Effector memory CD8-positive, alpha-beta T cell (primary cell): ENCODE measurements around the gene LOXL3.

Experiments used
- ATAC-seq: fragments of 150-1000 bp; cut with Tn5 transposase; replicated peaks from 2 replicates; pipeline ENCODE4 v1.10.0; 2021; ENCODE audit warnings: mild to moderate bottlenecking, moderate library complexity
- DNase-seq, 3 experiments: peaks; one replicate each; pipeline ENCODE4 v3.0.0; 2021
- H3K27ac Mint-ChIP-seq, 2 donors: one replicate each; pipeline ENCODE4 v1.8.0; 2022; ENCODE audit warnings: mild to moderate bottlenecking in 2 of 2, mixed read lengths in 2 of 2, moderate library complexity in 2 of 2
- H3K27me3 Mint-ChIP-seq, 2 donors: one replicate each; pipeline ENCODE4 v1.8.0; 2022; ENCODE audit warnings: mixed read lengths in 2 of 2
- H3K36me3 Mint-ChIP-seq: one replicate; pipeline ENCODE4 v1.8.0; 2022; ENCODE audit warnings: mild to moderate bottlenecking, moderate library complexity, mixed read lengths; ENCODE audit not compliant: insufficient read depth
- H3K4me1 Mint-ChIP-seq, 2 donors: one replicate each; pipeline ENCODE4 v1.8.0; 2022; ENCODE audit warnings: low read depth in 2 of 2, mixed read lengths in 2 of 2
- H3K4me3 Mint-ChIP-seq, 2 donors: one replicate each; pipeline ENCODE4 v1.8.0; 2022; ENCODE audit warnings: mild to moderate bottlenecking in 2 of 2, mixed read lengths in 2 of 2, moderate library complexity in 2 of 2
- H3K9me3 Mint-ChIP-seq, 2 donors: one replicate each; pipeline ENCODE4 v1.8.0; 2022; ENCODE audit warnings: mixed read lengths in 2 of 2

The LOXL3 gene

DNA sequence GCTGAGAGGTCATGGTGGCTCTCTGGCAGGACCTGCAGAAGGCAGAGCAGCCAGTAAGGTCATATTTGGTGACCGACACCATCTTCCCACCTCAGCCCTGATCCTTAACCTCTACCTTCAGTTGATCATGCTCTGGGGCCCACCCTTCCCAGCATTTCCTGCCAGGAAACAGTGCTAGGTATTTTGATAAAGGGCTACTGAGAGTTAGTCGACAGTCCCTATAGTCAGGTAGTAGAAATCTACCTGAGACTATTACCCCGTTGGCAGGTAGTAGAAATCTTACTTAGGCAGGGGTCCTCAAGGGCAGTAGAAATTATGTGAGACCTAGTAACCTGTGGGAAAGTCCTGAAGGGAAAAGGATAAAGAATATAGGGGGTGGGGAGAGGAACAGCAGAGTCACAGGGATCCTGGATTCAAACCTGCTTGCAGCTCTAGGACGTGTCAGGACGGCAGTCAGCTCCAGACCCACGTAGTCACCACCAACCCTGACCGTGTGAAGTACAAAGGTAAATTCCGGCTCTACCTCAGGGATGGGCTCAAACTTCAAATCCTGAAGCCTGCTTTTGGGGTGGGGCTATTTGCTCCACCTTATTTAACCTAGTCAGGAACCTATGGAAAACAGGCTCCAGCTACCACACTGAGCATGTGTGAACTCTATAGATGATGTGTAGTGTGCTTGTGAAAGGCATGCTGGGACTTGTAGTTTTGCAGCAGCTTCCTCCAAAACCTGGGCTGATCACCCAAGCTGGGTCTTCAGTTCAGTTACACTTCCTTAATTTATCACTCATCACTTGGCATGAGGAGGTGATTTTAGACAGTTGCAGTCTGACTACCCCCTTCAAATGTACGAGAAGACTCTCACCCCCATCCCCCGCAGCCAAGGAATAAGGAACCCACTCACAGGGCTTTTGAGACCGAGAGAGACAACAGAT, 27.8 kb downstream of the LOXL3 start, which contains the start of gene DQX1:
DQX1 (minus strand) TSS at position 515 of the 932 bp plus-strand sequence; CDS start at position 13, 502 bp downstream.
- H3K4me3 Mint-ChIP-seq = no peak within 1 kb of the TSS
- peaks cover 3 to 5% of the 10 kb centered on the region in 2 donors for H3K27me3 Mint-ChIP-seq
- ATAC-seq (no peak), DNase-seq (no peak)
- peaks cover 42% of the 10 kb centered on the region for H3K36me3 Mint-ChIP-seq
- no peaks in the 10 kb centered on the region for H3K9me3 Mint-ChIP-seq
- no peak within 1 kb of the TSS for H3K27ac Mint-ChIP-seq
- peaks cover 16 to 28% of the 10 kb centered on the region in 2 donors for H3K4me1 Mint-ChIP-seq

DNA sequence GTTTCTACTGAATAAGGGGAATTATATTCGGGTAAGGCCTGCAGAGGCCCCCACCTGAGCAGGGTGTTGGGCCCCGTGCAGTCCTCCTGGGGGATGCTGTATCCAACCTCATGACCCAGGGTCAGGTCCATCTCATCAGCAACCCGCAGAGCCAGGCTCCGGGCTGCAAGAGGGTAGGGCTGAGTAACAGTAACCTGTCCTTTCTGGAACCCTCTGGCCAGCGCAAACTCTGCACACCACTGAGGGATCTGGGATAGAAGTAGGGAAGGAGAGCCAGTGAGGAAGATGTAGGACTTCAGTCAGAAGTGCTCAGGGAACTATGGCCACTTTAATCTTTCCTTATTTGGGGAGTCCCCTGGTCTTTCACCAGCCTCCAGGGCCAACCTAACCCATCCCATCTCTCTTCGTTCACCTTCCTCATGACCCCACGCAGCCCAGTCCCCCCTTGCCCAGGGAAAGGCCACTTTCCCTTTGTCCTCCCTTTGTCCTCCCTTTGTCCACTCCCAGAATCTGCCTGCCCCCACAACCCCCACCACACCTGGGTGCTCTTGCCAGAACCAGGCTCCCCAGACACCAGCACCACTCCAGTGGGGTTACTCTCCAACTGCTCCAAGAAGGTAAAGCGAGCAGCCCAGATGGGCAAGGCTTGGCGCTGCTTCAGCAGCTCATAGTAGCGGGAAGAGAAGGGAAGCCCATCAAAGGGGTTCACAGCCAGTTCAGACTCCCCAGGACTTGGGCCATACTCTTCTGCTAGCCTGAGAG, 28.6 kb downstream of the LOXL3 start:
- no peak overlapping the region for H3K27ac Mint-ChIP-seq
- H3K27me3 Mint-ChIP-seq = peaks cover 11 to 14% of the 10 kb centered on the region in 2 donors
- H3K9me3 Mint-ChIP-seq = no peaks in the 10 kb centered on the region
- DNase-seq = no peak
- H3K4me1 Mint-ChIP-seq = peaks cover 12 to 21% of the 10 kb centered on the region in 2 donors
- no peak overlapping the region for H3K4me3 Mint-ChIP-seq
- H3K36me3 Mint-ChIP-seq = peaks cover 38% of the 10 kb centered on the region
- ATAC-seq = no peak

DNA sequence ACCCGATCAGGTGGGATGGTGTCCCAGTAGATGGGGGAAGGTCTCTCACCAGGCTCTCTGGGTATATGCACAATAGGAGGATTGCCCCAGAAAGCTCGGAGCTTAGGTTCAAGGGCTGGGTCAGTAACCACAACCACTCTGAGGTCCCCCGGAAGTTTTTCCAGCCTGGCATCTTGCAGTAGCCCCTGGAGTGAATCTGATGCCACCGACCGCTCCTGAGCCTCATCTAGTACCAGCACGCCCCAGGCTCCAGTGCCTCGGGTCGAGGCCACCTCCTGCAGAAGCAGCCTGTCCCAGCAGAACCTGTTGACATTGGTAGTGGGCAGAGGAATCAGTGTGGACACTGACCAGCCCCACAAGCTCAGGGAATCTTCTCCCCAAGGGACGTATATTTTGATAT, 29.7 kb downstream of the LOXL3 start:
- Mint-ChIP-seq H3K27ac (no peak overlapping the region), H3K4me1 (peaks cover 10 to 18% of the 10 kb centered on the region in 2 donors), H3K27me3 (peaks cover 22 to 25% of the 10 kb centered on the region in 2 donors), H3K4me3 (no peak overlapping the region), H3K9me3 (no peaks in the 10 kb centered on the region), H3K36me3 (peaks cover 27% of the 10 kb centered on the region)
- no peak for ATAC-seq
- DNase-seq = no peak

DNA sequence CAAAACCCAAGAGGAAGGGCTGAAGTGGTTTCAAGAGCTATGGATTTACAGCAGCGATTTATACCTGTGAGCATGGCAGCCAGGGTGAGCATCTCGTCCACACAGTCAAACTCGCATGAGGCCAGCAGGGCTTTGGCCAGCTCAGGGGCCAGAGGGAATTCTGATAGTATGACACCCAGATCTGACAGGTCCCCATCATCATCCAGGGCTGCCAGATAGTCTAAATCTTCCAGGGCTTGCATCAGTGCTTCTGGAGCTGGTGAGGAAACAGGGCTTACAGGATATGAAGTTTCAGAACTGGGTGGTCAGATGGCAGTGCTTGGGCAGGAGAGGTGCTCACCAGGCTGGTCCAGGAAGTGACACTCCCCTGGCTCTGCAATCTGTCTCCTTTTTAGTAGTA, 31.2 kb downstream of the LOXL3 start:
- ATAC-seq (no peak), DNase-seq (no peak)
- H3K4me3 Mint-ChIP-seq = no peak overlapping the region
- H3K36me3 Mint-ChIP-seq = peaks cover 14% of the 10 kb centered on the region
- H3K4me1 Mint-ChIP-seq = peaks cover 0 to 6% of the 10 kb centered on the region in 2 donors
- H3K9me3 Mint-ChIP-seq = no peaks in the 10 kb centered on the region
- H3K27ac Mint-ChIP-seq = no peak overlapping the region
- H3K27me3 Mint-ChIP-seq = peaks cover 37 to 40% of the 10 kb centered on the region in 2 donors

DNA sequence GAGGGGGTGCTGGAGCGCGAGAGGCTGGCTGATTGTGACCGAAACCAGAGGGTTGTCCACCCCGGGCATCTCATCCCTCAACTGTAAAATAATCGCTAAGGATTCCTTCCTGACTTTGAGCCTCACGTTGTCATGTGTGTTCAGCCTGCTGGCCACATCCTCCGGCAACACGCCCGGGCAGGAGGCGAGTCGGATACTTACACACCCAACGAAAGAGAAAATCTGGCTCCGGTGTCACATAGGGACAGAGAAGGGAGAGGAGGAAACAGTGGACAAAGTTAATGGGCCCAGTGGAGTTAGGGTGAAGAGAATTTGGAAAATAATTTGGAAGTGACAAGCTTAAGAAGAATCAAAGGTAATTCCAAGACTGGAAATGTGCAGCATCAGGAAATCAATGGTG, 37.1 kb downstream of the LOXL3 start:
- H3K4me3 Mint-ChIP-seq = peak overlapping the region; percentile 72
- ATAC-seq (no peak), DNase-seq (no peak)
- H3K27me3 Mint-ChIP-seq = peaks cover 66 to 92% of the 10 kb centered on the region in 2 donors
- peaks cover 12% of the 10 kb centered on the region for H3K36me3 Mint-ChIP-seq
- no peak overlapping the region for H3K27ac Mint-ChIP-seq
- peaks cover 9 to 24% of the 10 kb centered on the region in 2 donors for H3K4me1 Mint-ChIP-seq
- no peaks in the 10 kb centered on the region for H3K9me3 Mint-ChIP-seq

DNA sequence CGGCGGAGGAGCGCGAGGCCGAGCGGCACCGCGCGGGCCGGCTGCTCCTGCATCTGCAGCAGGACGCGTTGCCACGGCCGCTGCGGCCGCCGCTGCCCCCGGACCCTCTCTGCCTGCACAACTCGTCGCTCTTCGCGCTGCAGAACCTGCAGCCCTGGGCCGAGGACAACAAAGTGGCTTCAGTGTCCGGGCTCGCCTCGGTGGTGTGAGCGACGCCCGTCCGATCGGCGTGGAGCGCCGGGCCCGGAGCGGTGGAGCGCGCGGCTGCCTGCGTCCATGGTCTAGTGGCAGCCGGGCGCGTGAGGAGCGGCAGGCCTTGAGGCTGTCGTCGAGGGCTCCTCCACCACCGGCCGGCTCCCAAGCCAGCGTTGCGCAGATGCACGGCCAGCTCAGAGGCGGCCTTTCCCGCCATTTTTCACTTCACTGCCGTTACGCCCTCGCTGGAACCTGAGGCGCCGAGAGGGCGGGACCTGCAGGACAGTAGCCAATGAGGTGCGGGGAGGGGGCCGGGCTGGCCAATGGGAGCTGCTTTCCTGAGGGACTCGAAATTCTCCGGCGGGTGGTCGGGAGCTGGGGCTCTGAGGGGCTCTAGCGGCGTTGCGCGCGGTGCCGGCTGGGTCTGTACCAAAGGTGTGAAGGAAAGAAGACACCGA, 37.6 kb downstream of the LOXL3 start:
- peaks cover 12% of the 10 kb centered on the region for H3K36me3 Mint-ChIP-seq
- H3K4me3 Mint-ChIP-seq = peak overlapping the region; percentile 72
- ATAC-seq (peak; percentile 74), DNase-seq (peak in 2 of 3 experiments; percentile 45 to 46)
- peaks cover 9 to 24% of the 10 kb centered on the region in 2 donors for H3K4me1 Mint-ChIP-seq
- no peaks in the 10 kb centered on the region for H3K9me3 Mint-ChIP-seq
- no peak overlapping the region for H3K27ac Mint-ChIP-seq
- H3K27me3 Mint-ChIP-seq = peaks cover 64 to 93% of the 10 kb centered on the region in 2 donors

DNA sequence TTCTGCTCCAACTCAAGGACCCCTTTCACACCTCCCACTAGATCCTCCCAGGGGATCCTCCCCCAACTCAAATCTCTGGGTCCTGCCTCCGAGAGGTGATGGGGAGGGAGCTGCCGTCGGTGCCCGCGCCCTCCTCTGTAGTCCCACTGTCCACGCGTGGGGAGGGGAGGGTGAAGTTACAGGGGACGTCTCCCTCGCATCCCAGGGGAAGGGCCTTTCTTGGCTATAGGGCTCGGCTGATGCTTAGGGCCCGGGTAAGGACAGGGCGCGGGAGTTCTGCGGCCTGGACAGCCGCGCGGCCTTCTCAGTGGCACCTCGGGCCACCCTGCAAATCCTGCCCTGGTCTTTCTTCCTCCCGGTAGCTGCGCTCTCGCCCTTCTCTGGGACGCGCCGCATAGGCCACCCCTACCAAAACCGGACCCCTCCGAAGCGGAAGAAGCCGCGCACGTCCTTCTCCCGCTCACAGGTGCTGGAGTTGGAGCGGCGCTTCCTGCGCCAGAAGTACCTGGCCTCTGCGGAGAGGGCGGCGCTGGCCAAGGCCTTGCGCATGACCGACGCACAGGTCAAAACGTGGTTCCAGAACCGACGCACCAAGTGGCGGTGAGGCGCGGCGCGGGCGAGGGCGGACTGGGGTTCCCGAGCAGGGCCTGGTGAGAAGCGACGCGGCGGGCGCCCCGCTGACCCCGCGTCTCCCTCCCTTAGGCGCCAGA, 38.3 kb downstream of the LOXL3 start:
- Mint-ChIP-seq H3K4me3 (peak overlapping the region; percentile 72), H3K27ac (peak overlapping the region in 1 of 2 donors; percentile 59), H3K36me3 (peaks cover 12% of the 10 kb centered on the region), H3K27me3 (peaks cover 57 to 90% of the 10 kb centered on the region in 2 donors), H3K9me3 (no peaks in the 10 kb centered on the region), H3K4me1 (peaks cover 9 to 24% of the 10 kb centered on the region in 2 donors)
- ATAC-seq (peak; percentile 12), DNase-seq (no peak)

DNA sequence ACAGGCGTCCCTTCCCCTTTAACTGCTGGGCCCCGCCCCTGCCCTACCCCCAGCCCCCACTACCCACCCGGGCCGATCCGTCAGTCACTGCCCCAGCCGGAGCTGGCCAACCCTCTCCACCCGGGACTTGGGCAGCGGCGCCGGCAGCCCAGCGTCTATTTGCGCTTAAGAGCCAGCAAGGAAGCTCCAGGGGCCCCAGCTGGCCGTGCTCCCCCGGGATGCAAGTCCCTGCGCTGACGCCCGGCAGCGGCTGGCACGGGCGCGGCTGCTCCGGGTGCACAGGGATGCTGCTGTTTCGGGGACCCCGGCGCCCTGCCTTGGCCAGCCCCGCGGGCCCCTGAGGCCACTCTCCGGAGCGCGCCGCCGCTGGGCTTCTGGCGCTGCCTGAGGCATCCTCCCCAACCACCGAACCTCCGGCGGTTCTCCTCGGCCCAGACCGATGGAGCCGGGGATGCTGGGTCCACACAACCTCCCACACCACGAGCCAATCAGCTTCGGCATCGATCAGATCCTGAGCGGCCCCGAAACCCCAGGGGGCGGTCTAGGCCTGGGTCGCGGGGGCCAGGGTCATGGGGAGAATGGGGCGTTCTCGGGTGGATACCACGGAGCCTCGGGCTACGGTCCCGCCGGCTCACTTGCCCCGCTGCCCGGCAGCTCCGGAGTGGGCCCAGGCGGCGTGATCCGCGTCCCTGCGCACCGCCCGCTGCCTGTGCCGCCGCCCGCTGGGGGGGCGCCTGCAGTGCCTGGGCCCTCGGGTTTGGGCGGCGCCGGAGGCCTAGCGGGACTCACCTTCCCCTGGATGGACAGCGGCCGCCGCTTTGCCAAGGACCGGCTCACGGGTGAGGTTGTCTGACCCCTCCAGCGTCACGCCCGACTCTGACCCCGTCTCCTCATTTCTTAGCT, 39.1 kb downstream of the LOXL3 start, which contains the start of gene TLX2:
TLX2 (plus strand) TSS at position 83 of the 903 bp plus-strand sequence; CDS start at position 440, 357 bp downstream.
- peaks cover 9 to 24% of the 10 kb centered on the region in 2 donors for H3K4me1 Mint-ChIP-seq
- H3K27ac Mint-ChIP-seq = peak within 1 kb of the TSS in 1 of 2 donors; percentile 59
- DNase-seq (no peak), ATAC-seq (peak; percentile 32)
- peaks cover 49 to 82% of the 10 kb centered on the region in 2 donors for H3K27me3 Mint-ChIP-seq
- H3K36me3 Mint-ChIP-seq = peaks cover 12% of the 10 kb centered on the region
- H3K4me3 Mint-ChIP-seq = peak within 1 kb of the TSS; percentile 72
- H3K9me3 Mint-ChIP-seq = no peaks in the 10 kb centered on the region

DNA sequence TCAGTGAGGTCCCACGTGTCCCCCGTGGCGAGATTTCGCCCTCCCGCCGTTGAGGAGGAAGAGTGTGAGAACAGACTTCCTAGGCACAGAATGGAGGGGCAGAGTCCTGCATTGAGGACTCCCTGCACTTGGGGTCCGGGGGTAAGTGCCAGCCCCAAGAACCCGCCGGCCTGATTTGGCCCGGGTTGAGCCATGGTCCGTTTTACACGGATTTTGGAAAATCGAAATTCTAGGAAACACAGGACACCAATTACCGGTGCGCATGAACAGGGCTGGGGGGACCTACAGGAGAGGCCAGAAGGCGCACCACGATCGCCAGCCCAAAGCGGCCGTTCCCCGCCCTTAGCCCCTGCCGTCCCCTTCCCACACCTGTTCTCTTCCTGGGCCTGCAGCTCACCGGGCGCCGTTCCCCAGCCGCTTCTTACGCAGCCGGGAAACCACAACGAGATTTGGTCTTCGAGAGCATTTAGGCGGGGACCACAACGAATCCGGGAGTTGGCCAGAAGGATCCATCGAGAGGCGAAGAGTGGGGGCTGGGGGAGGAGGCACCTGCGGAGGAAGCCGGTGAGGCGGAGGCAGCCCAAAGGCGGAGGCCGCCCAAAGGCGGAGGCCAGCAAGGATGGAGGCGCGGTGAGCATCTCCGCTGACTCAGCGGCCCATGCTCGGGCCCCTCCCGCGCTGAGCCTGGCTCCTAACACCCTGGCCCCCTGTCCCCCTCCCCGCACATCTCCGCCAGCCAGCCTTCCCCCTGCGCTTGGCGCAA, 40.0 kb downstream of the LOXL3 start:
- no peak for DNase-seq
- peaks cover 12% of the 10 kb centered on the region for H3K36me3 Mint-ChIP-seq
- no peak overlapping the region for H3K27ac Mint-ChIP-seq
- H3K4me3 Mint-ChIP-seq = peak overlapping the region; percentile 50 to 59
- no peaks in the 10 kb centered on the region for H3K9me3 Mint-ChIP-seq
- H3K4me1 Mint-ChIP-seq = peaks cover 9 to 24% of the 10 kb centered on the region in 2 donors
- peak; percentile 15 for ATAC-seq
- peaks cover 41 to 73% of the 10 kb centered on the region in 2 donors for H3K27me3 Mint-ChIP-seq

DNA sequence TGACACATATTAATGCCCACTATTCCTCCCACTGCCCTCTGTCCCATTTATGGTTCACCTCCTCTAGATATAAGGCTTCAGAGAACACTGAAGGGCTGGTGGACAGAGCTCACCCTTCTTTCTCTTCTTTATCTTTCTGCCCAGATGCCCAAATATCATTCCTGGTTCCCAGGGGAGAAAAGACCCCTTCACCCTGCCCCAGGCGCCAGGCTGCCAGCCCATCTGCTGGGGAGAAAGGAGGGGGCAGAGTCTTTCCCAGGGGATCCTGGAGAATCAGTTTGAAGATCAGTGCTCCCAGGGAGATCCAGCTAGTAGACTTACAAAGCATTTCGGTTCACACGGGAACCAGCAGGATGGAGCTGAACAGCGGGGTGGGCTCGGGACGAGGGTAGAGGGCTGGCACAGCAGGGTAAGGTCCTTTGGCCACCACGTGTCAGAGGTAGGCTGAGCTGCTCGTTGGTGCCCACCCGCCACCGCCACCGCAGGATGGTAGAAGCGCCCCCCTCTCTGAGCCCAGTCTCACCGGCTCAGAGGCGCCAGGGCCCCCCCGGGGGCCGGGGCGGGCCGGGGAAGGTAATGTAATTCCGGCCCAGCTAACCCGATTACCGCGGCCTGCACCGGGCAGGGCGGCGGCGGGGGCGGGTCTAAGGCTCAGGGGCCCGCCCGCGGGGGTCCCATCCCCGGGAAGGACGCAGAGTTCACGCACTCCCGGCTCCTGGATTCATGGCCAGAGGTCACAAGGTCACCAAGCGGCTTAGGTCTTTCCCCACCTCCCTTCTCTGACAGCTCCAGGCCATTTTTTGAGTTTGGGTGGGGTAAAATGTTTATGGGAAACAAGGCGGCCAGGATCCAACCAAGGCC, 40.8 kb downstream of the LOXL3 start:
- H3K4me1 Mint-ChIP-seq = peaks cover 16 to 31% of the 10 kb centered on the region in 2 donors
- no peaks in the 10 kb centered on the region for H3K9me3 Mint-ChIP-seq
- DNase-seq (no peak), ATAC-seq (no peak)
- H3K27ac Mint-ChIP-seq = no peak overlapping the region
- peaks cover 33 to 65% of the 10 kb centered on the region in 2 donors for H3K27me3 Mint-ChIP-seq
- H3K4me3 Mint-ChIP-seq = peak overlapping the region; percentile 50 to 59
- H3K36me3 Mint-ChIP-seq = peaks cover 20% of the 10 kb centered on the region
